ENCODE results near the gene POP5.
"Not testable (repeated sequence)": the region's sequence is repeated elsewhere in the genome, so short reads cannot be mapped to it uniquely, and the experiment has no call there.

POP5 gene

GRCh38 chr12:120610560-120610959 is 29.4 kb upstream of the POP5 start:
- Histone ChIP-seq H3K4me1 (ENCODE audit: control insufficient read depth, insufficient read depth, low read length) (no peaks in the 10 kb centered on the region), H3K9ac (ENCODE audit: low read depth, low read length) (no peak overlapping the region), H3K27me3 (ENCODE audit: control insufficient read depth, insufficient read depth, low read length) (peaks cover 50% of the 10 kb centered on the region), H3K36me3 (ENCODE audit: insufficient read depth, low read length) (no peaks in the 10 kb centered on the region), H3K4me3 (ENCODE audit: low read length) (no peak overlapping the region), H3K4me2 (ENCODE audit: low read length) (no peak overlapping the region), H3K9me3 (replicated peaks; ENCODE audit: low read length) (no peaks in the 10 kb centered on the region)

GRCh38 chr12:120602416-120602815 is 21.2 kb upstream of the POP5 start:
- not testable (repeated sequence) for H3K36me3 ChIP-seq (ENCODE audit: insufficient read depth, low read length); H3K9me3 ChIP-seq (replicated peaks; ENCODE audit: low read length); H3K4me1 ChIP-seq (ENCODE audit: control insufficient read depth, insufficient read depth, low read length); H3K9ac ChIP-seq (ENCODE audit: low read depth, low read length); H3K4me2 ChIP-seq (ENCODE audit: low read length); H3K4me3 ChIP-seq (ENCODE audit: low read length)
- H3K27me3 ChIP-seq (ENCODE audit: control insufficient read depth, insufficient read depth, low read length), result peaks cover 41% of the 10 kb centered on the region

GRCh38 chr12:120599672-120600552 is 18.7 kb upstream of the POP5 start:
- Histone ChIP-seq H3K9ac (ENCODE audit: low read depth, low read length) (no peak overlapping the region), H3K9me3 (replicated peaks; ENCODE audit: low read length) (no peaks in the 10 kb centered on the region), H3K4me2 (ENCODE audit: low read length) (no peak overlapping the region), H3K27me3 (ENCODE audit: control insufficient read depth, insufficient read depth, low read length) (peaks cover 47% of the 10 kb centered on the region), H3K36me3 (ENCODE audit: insufficient read depth, low read length) (no peaks in the 10 kb centered on the region), H3K4me3 (ENCODE audit: low read length) (no peak overlapping the region), H3K4me1 (ENCODE audit: control insufficient read depth, insufficient read depth, low read length) (no peaks in the 10 kb centered on the region)

GRCh38 chr12:120598674-120599463 is 17.7 kb upstream of the POP5 start:
- Histone ChIP-seq H3K36me3 (ENCODE audit: insufficient read depth, low read length) (no peaks in the 10 kb centered on the region), H3K4me3 (ENCODE audit: low read length) (no peak overlapping the region), H3K4me1 (ENCODE audit: control insufficient read depth, insufficient read depth, low read length) (no peaks in the 10 kb centered on the region), H3K9ac (ENCODE audit: low read depth, low read length) (no peak overlapping the region), H3K4me2 (ENCODE audit: low read length) (no peak overlapping the region), H3K9me3 (replicated peaks; ENCODE audit: low read length) (no peaks in the 10 kb centered on the region), H3K27me3 (ENCODE audit: control insufficient read depth, insufficient read depth, low read length) (peaks cover 50% of the 10 kb centered on the region)

GRCh38 chr12:120597861-120598260 is 16.7 kb upstream of the POP5 start:
- no peak overlapping the region for H3K9ac ChIP-seq (ENCODE audit: low read depth, low read length)
- H3K4me1 ChIP-seq (ENCODE audit: control insufficient read depth, insufficient read depth, low read length), result no peaks in the 10 kb centered on the region
- H3K36me3 ChIP-seq (ENCODE audit: insufficient read depth, low read length), result no peaks in the 10 kb centered on the region
- H3K4me2 ChIP-seq (ENCODE audit: low read length), result no peak overlapping the region
- no peaks in the 10 kb centered on the region for H3K9me3 ChIP-seq (replicated peaks; ENCODE audit: low read length)
- no peak overlapping the region for H3K4me3 ChIP-seq (ENCODE audit: low read length)
- peaks cover 52% of the 10 kb centered on the region for H3K27me3 ChIP-seq (ENCODE audit: control insufficient read depth, insufficient read depth, low read length)

GRCh38 chr12:120596901-120597300 is 15.7 kb upstream of the POP5 start:
- H3K4me2 ChIP-seq (ENCODE audit: low read length), result no peak overlapping the region
- peaks cover 54% of the 10 kb centered on the region for H3K27me3 ChIP-seq (ENCODE audit: control insufficient read depth, insufficient read depth, low read length)
- no peaks in the 10 kb centered on the region for H3K36me3 ChIP-seq (ENCODE audit: insufficient read depth, low read length)
- H3K4me3 ChIP-seq (ENCODE audit: low read length), result no peak overlapping the region
- H3K9ac ChIP-seq (ENCODE audit: low read depth, low read length), result no peak overlapping the region
- no peaks in the 10 kb centered on the region for H3K4me1 ChIP-seq (ENCODE audit: control insufficient read depth, insufficient read depth, low read length)
- H3K9me3 ChIP-seq (replicated peaks; ENCODE audit: low read length), result no peaks in the 10 kb centered on the region

- no peak overlapping the region for H3K4me2 ChIP-seq (ENCODE audit: low read length)
- no peaks in the 10 kb centered on the region for H3K36me3 ChIP-seq (ENCODE audit: insufficient read depth, low read length)
- H3K27me3 ChIP-seq (ENCODE audit: control insufficient read depth, insufficient read depth, low read length), result peaks cover 47% of the 10 kb centered on the region
- no peak overlapping the region for H3K4me3 ChIP-seq (ENCODE audit: low read length)
- H3K9ac ChIP-seq (ENCODE audit: low read depth, low read length), result no peak overlapping the region
- H3K9me3 ChIP-seq (replicated peaks; ENCODE audit: low read length), result no peaks in the 10 kb centered on the region
- no peaks in the 10 kb centered on the region for H3K4me1 ChIP-seq (ENCODE audit: control insufficient read depth, insufficient read depth, low read length)
These were observed 11.2 kb upstream of the POP5 start for GRCh38 chr12:120592121-120593049.

- no peak overlapping the region for H3K9ac ChIP-seq (ENCODE audit: low read depth, low read length)
- H3K4me3 ChIP-seq (ENCODE audit: low read length), result no peak overlapping the region
- no peaks in the 10 kb centered on the region for H3K9me3 ChIP-seq (replicated peaks; ENCODE audit: low read length)
- H3K27me3 ChIP-seq (ENCODE audit: control insufficient read depth, insufficient read depth, low read length), result peaks cover 45% of the 10 kb centered on the region
- no peak overlapping the region for H3K4me2 ChIP-seq (ENCODE audit: low read length)
- H3K36me3 ChIP-seq (ENCODE audit: insufficient read depth, low read length), result no peaks in the 10 kb centered on the region
- H3K4me1 ChIP-seq (ENCODE audit: control insufficient read depth, insufficient read depth, low read length), result no peaks in the 10 kb centered on the region
These were observed 9.7 kb upstream of the POP5 start for GRCh38 chr12:120590741-120591407.

GRCh38 chr12:120588948-120589930 is 8.0 kb upstream of the POP5 start:
- Histone ChIP-seq H3K4me3 (ENCODE audit: low read length) (no peak overlapping the region), H3K4me2 (ENCODE audit: low read length) (no peak overlapping the region), H3K4me1 (ENCODE audit: control insufficient read depth, insufficient read depth, low read length) (peaks cover 3% of the 10 kb centered on the region), H3K36me3 (ENCODE audit: insufficient read depth, low read length) (no peaks in the 10 kb centered on the region), H3K27me3 (ENCODE audit: control insufficient read depth, insufficient read depth, low read length) (peaks cover 42% of the 10 kb centered on the region), H3K9ac (ENCODE audit: low read depth, low read length) (no peak overlapping the region), H3K9me3 (replicated peaks; ENCODE audit: low read length) (no peaks in the 10 kb centered on the region)

- no peak overlapping the region for H3K9ac ChIP-seq (ENCODE audit: low read depth, low read length)
- peaks cover 3% of the 10 kb centered on the region for H3K4me1 ChIP-seq (ENCODE audit: control insufficient read depth, insufficient read depth, low read length)
- no peaks in the 10 kb centered on the region for H3K36me3 ChIP-seq (ENCODE audit: insufficient read depth, low read length)
- no peaks in the 10 kb centered on the region for H3K9me3 ChIP-seq (replicated peaks; ENCODE audit: low read length)
- peaks cover 37% of the 10 kb centered on the region for H3K27me3 ChIP-seq (ENCODE audit: control insufficient read depth, insufficient read depth, low read length)
- no peak overlapping the region for H3K4me3 ChIP-seq (ENCODE audit: low read length)
- H3K4me2 ChIP-seq (ENCODE audit: low read length), result no peak overlapping the region
These were observed 7.2 kb upstream of the POP5 start for GRCh38 chr12:120588371-120588770.

Measured in skeletal muscle satellite cell (primary cell).